Liver (tissue), 9 donors: ENCODE data around the gene ZNF436. TPM values are rescaled to one million over a fixed set of nuclear protein-coding genes. Genes with fewer than 3 reads are reported as not detected.

Experiments used
- DNase-seq: peaks from one replicate; pipeline ENCODE4 v3.0.0-alpha.2; 2017; ENCODE audit warnings: low spot score
- H3K27ac ChIP-seq, 2 donors: one replicate each; pipeline ENCODE4 v1.7.0; 2013; ENCODE audit warnings: inconsistent platforms in 2 of 2, low read length in 2 of 2, control low read depth in 1 of 2, low read depth in 1 of 2, mild to moderate bottlenecking in 1 of 2
- H3K27me3 ChIP-seq, 4 donors: one replicate each; pipeline versions ENCODE4 v1.6.1 to v1.7.0; 2013; ENCODE audit warnings: low read length in 3 of 4, inconsistent platforms in 1 of 4, mild to moderate bottlenecking in 1 of 4, moderate library complexity in 1 of 4; ENCODE audit not compliant: control insufficient read depth in 4 of 4, insufficient read depth in 4 of 4
- H3K36me3 ChIP-seq, 4 donors: one replicate each; pipeline versions ENCODE4 v1.6.1 to v1.7.0; 2013; ENCODE audit warnings: low read length in 3 of 4, mild to moderate bottlenecking in 3 of 4, low read depth in 1 of 4, moderate library complexity in 1 of 4; ENCODE audit not compliant: control insufficient read depth in 4 of 4, insufficient read depth in 3 of 4
- H3K4me1 ChIP-seq, 4 donors: one replicate each; pipeline versions ENCODE4 v1.6.1 to v1.7.0; 2013; ENCODE audit warnings: low read length in 3 of 4, mild to moderate bottlenecking in 3 of 4, moderate library complexity in 1 of 4; ENCODE audit not compliant: control insufficient read depth in 4 of 4, insufficient read depth in 4 of 4
- H3K4me3 ChIP-seq, 3 donors: one replicate each; pipeline versions ENCODE4 v1.6.1 to v1.7.0; 2013; ENCODE audit warnings: low read length in 3 of 3, control low read depth in 1 of 3, low read depth in 1 of 3, mild to moderate bottlenecking in 1 of 3
- H3K9ac ChIP-seq, 2 donors: one replicate each; pipeline ENCODE4 v1.7.0; 2013; ENCODE audit warnings: low read length in 2 of 2, mild to moderate bottlenecking in 2 of 2, moderate library complexity in 2 of 2, control low read depth in 1 of 2, low read depth in 1 of 2
- H3K9me3 ChIP-seq, 4 donors: one replicate each; pipeline versions ENCODE4 v1.6.1 to v1.7.0; 2013; ENCODE audit warnings: low read length in 3 of 4; ENCODE audit not compliant: control insufficient read depth in 4 of 4
- EGR1 ChIP-seq, 2 donors: IDR thresholded peaks; 2 replicates each; pipeline ENCODE4 v1.6.1; 2016 to 2018; ENCODE audit warnings: antibody characterized with exemption in 2 of 2, low read depth in 2 of 2
- FOXA1 ChIP-seq: IDR thresholded peaks from 2 replicates; pipeline ENCODE4 v1.6.1; 2016; ENCODE audit warnings: antibody characterized with exemption
- FOXA2 ChIP-seq: IDR thresholded peaks from 2 replicates; pipeline ENCODE4 v1.6.1; 2016; ENCODE audit warnings: antibody characterized with exemption
- GABPA ChIP-seq, 2 donors: IDR thresholded peaks in 1 of 2; conservative IDR thresholded peaks in 1 of 2; 2 replicates each; pipeline ENCODE4 v1.6.1; 2016; ENCODE audit warnings: antibody characterized with exemption in 2 of 2, mild to moderate bottlenecking in 1 of 2, moderate library complexity in 1 of 2
- HNF4A ChIP-seq, 2 donors: conservative IDR thresholded peaks; 2 replicates each; pipeline ENCODE4 v1.6.1; 2016; ENCODE audit warnings: antibody characterized with exemption in 2 of 2, mild to moderate bottlenecking in 2 of 2
- HNF4G ChIP-seq: IDR thresholded peaks from 2 replicates; pipeline ENCODE4 v1.6.1; 2016; ENCODE audit warnings: antibody characterized with exemption
- JUND ChIP-seq, 2 donors: IDR thresholded peaks; 2 replicates each; pipeline ENCODE4 v1.6.1; 2016; ENCODE audit warnings: antibody characterized with exemption in 2 of 2
- NR2F2 ChIP-seq: IDR thresholded peaks from 2 replicates; pipeline ENCODE4 v1.6.1; 2016; ENCODE audit warnings: antibody characterized with exemption
- RAD21 ChIP-seq, 2 donors: IDR thresholded peaks; 2 replicates each; pipeline ENCODE4 v1.6.1; 2016; ENCODE audit warnings: antibody characterized with exemption in 2 of 2, mild to moderate bottlenecking in 2 of 2
- RXRA ChIP-seq, 2 donors: IDR thresholded peaks; 2 replicates each; pipeline ENCODE4 v1.6.1; 2017 to 2018; ENCODE audit warnings: antibody characterized with exemption in 2 of 2, mild to moderate bottlenecking in 1 of 2
- SP1 ChIP-seq: IDR thresholded peaks from 2 replicates; pipeline ENCODE4 v1.6.1; 2018; ENCODE audit warnings: antibody characterized with exemption, mild to moderate bottlenecking
- TAF1 ChIP-seq: conservative IDR thresholded peaks from 2 replicates; pipeline ENCODE4 v1.6.1; 2016; ENCODE audit warnings: antibody characterized with exemption, mild to moderate bottlenecking
- YY1 ChIP-seq: IDR thresholded peaks from 2 replicates; pipeline ENCODE4 v1.6.1; 2016; ENCODE audit warnings: antibody characterized with exemption, mild to moderate bottlenecking
- WGBS: extraction: QIAGEN DNeasy Blood & Tissue Kit; methylation state at CpG from one replicate; pipeline ENCODE4 v1.1.7; 2013; 5-methylcytosine and 5-hydroxymethylcytosine counted together
- polyA plus RNA-seq, 2 donors: library from polyadenylated mRNA; stranded (reverse) in 1 of 2; unstranded in 1 of 2; fragments of 200-250 nt in 1 of 2; fragments of >200 nt in 1 of 2; fragmentation: Nextera tagmentation in 1 of 2; extraction: Ambion mirVana in 1 of 2; gene quantifications; one replicate each; pipeline versions ENCODE4 v1.2.1 to v1.2.3, GENCODE V29; 2013 to 2015
- total RNA-seq, 2 donors: library from RNA; depleted of rRNA; stranded (reverse); fragments of >200 nt; gene quantifications; one replicate each; pipeline ENCODE4 v1.2.3, GENCODE V29; 2014
- TF ChIP-seq, protein P1 (sequence below): fragments of 150-350 bp; IDR thresholded peaks from 2 replicates; pipeline ENCODE4 v1.5.1; 2017; ENCODE audit warnings: improper control_type of control experiment, low read depth, low read length; ENCODE audit not compliant: missing input control
- TF ChIP-seq, protein P2 (sequence below): IDR thresholded peaks from 2 replicates; pipeline ENCODE4 v1.6.1; 2016; ENCODE audit warnings: antibody characterized with exemption
- TF ChIP-seq, protein P3 (sequence below): IDR thresholded peaks from 2 replicates; pipeline ENCODE4 v1.6.1; 2016; ENCODE audit warnings: antibody characterized with exemption
- TF ChIP-seq, protein P4 (sequence below): IDR thresholded peaks from 2 replicates; pipeline ENCODE4 v1.6.1; 2016; ENCODE audit warnings: antibody characterized with exemption, mild to moderate bottlenecking
- TF ChIP-seq, protein P5 (sequence below): IDR thresholded peaks from 2 replicates; pipeline ENCODE4 v1.6.1; 2016; ENCODE audit warnings: antibody characterized with exemption
- donor health status: healthy.
- donor health status: healthy.
- donor health status: healthy.
- donor health status: healthy.
- donor health status: healthy.

The ZNF436 gene
- total and polyA plus RNA-seq, 4 donors = 1.3 to 8.0 (median 3.7) TPM

DNA sequence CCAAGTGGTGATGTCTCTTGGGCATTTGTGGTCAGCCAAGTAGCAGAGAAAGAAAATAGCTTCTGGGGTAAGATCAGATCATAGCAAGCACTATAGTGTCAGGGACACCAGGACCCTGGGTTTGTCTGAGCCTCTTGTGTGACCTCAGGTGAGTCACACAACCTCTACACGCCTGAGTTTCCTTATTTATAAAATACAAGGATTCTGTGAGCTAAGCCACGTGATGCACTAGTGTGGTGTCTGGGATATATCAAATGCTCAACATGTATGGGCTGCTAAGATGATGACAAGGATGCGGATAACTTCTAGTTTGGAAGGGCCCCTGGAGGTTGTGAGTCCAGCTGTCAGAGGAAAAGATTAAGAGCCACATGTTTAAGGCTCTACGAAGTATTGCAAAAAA, 24.5 kb upstream of the ZNF436 start:
- DNase-seq = no peak
- Histone ChIP-seq H3K9me3 (no peaks in the 10 kb centered on the region), H3K4me1 (peaks cover 0 to 7% (median 2%) of the 10 kb centered on the region in 4 donors), H3K36me3 (peaks cover 0 to 36% (median 17%) of the 10 kb centered on the region in 4 donors), H3K27me3 (no peaks in the 10 kb centered on the region), H3K9ac (no peak overlapping the region), H3K4me3 (no peak overlapping the region), H3K27ac (peak overlapping the region; percentile 37 to 51)
- 84% methylated on average over 4 of the region's 4 CpGs for WGBS
- TF ChIP-seq EGR1 (IDR thresholded peaks at IDR 0.05; ENCODE audit: low read depth in 2 of 2) (peak in 1 of 2 donors; percentile 9), NR2F2 (no peak)

DNA sequence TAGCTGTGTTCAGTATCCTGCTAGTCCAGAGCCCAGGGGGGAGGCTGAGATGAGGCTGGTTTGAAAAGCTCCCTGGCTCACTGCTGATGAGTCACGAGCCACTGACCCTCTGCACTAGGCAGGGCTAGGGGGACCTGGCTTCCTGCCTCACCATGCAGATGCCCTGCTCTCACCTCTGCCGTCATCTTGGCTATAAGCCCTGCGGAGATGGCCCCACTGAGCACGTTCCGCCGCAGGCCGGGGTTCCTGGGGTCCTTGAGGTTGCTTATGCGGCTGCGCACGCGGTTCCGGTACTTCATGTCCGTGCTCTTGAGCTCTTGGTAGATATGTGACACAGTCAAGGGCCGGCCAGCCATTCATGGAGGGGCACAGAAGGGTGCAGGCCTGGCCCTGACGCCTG, 24.1 kb upstream of the ZNF436 start:
- H3K27ac ChIP-seq = peak overlapping the region; percentile 14 to 51
- 86% methylated on average over 15 of the region's 15 CpGs for WGBS
- DNase-seq = no peak
- no peak overlapping the region for H3K4me3 ChIP-seq
- TF ChIP-seq GABPA (IDR thresholded peaks at IDR 0.05 in 1 of 2, conservative IDR thresholded peaks at IDR 0.05 in 1 of 2) (no peak), EGR1 (IDR thresholded peaks at IDR 0.05; ENCODE audit: low read depth in 2 of 2) (no peak), RAD21 (IDR thresholded peaks at IDR 0.05) (no peak), HNF4G (no peak), FOXA1 (no peak), HNF4A (conservative IDR thresholded peaks at IDR 0.05) (no peak), SP1 (no peak), NR2F2 (no peak), FOXA2 (no peak), RXRA (IDR thresholded peaks at IDR 0.05) (no peak), JUND (IDR thresholded peaks at IDR 0.05) (no peak), YY1 (no peak), TAF1 (no peak)
- TF ChIP-seq, protein P1, sequence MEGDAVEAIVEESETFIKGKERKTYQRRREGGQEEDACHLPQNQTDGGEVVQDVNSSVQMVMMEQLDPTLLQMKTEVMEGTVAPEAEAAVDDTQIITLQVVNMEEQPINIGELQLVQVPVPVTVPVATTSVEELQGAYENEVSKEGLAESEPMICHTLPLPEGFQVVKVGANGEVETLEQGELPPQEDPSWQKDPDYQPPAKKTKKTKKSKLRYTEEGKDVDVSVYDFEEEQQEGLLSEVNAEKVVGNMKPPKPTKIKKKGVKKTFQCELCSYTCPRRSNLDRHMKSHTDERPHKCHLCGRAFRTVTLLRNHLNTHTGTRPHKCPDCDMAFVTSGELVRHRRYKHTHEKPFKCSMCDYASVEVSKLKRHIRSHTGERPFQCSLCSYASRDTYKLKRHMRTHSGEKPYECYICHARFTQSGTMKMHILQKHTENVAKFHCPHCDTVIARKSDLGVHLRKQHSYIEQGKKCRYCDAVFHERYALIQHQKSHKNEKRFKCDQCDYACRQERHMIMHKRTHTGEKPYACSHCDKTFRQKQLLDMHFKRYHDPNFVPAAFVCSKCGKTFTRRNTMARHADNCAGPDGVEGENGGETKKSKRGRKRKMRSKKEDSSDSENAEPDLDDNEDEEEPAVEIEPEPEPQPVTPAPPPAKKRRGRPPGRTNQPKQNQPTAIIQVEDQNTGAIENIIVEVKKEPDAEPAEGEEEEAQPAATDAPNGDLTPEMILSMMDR = no peak
- TF ChIP-seq, protein P2, sequence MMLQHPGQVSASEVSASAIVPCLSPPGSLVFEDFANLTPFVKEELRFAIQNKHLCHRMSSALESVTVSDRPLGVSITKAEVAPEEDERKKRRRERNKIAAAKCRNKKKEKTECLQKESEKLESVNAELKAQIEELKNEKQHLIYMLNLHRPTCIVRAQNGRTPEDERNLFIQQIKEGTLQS = no peak
- TF ChIP-seq, protein P3, sequence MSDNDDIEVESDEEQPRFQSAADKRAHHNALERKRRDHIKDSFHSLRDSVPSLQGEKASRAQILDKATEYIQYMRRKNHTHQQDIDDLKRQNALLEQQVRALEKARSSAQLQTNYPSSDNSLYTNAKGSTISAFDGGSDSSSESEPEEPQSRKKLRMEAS = no peak
- TF ChIP-seq, protein P4, sequence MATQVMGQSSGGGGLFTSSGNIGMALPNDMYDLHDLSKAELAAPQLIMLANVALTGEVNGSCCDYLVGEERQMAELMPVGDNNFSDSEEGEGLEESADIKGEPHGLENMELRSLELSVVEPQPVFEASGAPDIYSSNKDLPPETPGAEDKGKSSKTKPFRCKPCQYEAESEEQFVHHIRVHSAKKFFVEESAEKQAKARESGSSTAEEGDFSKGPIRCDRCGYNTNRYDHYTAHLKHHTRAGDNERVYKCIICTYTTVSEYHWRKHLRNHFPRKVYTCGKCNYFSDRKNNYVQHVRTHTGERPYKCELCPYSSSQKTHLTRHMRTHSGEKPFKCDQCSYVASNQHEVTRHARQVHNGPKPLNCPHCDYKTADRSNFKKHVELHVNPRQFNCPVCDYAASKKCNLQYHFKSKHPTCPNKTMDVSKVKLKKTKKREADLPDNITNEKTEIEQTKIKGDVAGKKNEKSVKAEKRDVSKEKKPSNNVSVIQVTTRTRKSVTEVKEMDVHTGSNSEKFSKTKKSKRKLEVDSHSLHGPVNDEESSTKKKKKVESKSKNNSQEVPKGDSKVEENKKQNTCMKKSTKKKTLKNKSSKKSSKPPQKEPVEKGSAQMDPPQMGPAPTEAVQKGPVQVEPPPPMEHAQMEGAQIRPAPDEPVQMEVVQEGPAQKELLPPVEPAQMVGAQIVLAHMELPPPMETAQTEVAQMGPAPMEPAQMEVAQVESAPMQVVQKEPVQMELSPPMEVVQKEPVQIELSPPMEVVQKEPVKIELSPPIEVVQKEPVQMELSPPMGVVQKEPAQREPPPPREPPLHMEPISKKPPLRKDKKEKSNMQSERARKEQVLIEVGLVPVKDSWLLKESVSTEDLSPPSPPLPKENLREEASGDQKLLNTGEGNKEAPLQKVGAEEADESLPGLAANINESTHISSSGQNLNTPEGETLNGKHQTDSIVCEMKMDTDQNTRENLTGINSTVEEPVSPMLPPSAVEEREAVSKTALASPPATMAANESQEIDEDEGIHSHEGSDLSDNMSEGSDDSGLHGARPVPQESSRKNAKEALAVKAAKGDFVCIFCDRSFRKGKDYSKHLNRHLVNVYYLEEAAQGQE = no peak
- TF ChIP-seq, protein P5, sequence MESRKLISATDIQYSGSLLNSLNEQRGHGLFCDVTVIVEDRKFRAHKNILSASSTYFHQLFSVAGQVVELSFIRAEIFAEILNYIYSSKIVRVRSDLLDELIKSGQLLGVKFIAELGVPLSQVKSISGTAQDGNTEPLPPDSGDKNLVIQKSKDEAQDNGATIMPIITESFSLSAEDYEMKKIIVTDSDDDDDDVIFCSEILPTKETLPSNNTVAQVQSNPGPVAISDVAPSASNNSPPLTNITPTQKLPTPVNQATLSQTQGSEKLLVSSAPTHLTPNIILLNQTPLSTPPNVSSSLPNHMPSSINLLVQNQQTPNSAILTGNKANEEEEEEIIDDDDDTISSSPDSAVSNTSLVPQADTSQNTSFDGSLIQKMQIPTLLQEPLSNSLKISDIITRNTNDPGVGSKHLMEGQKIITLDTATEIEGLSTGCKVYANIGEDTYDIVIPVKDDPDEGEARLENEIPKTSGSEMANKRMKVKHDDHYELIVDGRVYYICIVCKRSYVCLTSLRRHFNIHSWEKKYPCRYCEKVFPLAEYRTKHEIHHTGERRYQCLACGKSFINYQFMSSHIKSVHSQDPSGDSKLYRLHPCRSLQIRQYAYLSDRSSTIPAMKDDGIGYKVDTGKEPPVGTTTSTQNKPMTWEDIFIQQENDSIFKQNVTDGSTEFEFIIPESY = no peak
- peaks cover 0 to 36% (median 16%) of the 10 kb centered on the region in 4 donors for H3K36me3 ChIP-seq
- no peaks in the 10 kb centered on the region for H3K9me3 ChIP-seq
- no peaks in the 10 kb centered on the region for H3K27me3 ChIP-seq
- peaks cover 0 to 7% (median 2%) of the 10 kb centered on the region in 4 donors for H3K4me1 ChIP-seq
- H3K9ac ChIP-seq = no peak overlapping the region
